HepG2 (cell line): Measurements from ENCODE around the gene ONECUT1. TPM values are rescaled to one million over a fixed set of nuclear protein-coding genes. Genes with fewer than 3 reads are reported as not detected.

Experiments
- CENPX ChIP-seq: sonication (generic); formaldehyde crosslinking; IDR thresholded peaks from 2 replicates; pipeline ENCODE4 v1.9.0; 2021; ENCODE audit warnings: mild to moderate bottlenecking, missing genetic modification reagents, moderate library complexity
- ETV5 ChIP-seq: IDR thresholded peaks from 2 replicates; pipeline ENCODE4 v1.6.1; 2018; ENCODE audit warnings: missing biosample characterization, missing genetic modification reagents, inconsistent platforms, borderline replicate concordance
- GTF2F1 ChIP-seq: fragments of 150-350 bp; IDR thresholded peaks from 2 replicates; pipeline ENCODE4 v1.6.1; 2014; ENCODE audit warnings: low read length
- HNF1B ChIP-seq: sonication (generic); formaldehyde crosslinking; IDR thresholded peaks from 2 replicates; pipeline ENCODE4 v1.5.1; 2020; ENCODE audit warnings: mild to moderate bottlenecking, moderate library complexity, missing genetic modification reagents
- HNRNPLL ChIP-seq: fragments of 200-400 bp; formaldehyde crosslinking; IDR thresholded peaks from 2 replicates; pipeline ENCODE4 v1.6.1; 2017; ENCODE audit warnings: mild to moderate bottlenecking, low read depth, low read length; ENCODE audit not compliant: poor library complexity, severe bottlenecking
- MAF1 ChIP-seq: sonication (generic); formaldehyde crosslinking; IDR thresholded peaks from 2 replicates; pipeline ENCODE4 v1.5.0; 2020; ENCODE audit warnings: missing genetic modification reagents, borderline replicate concordance
- PHF21A ChIP-seq: sonication (generic); formaldehyde crosslinking; IDR thresholded peaks from 2 replicates; pipeline ENCODE4 v1.5.0; 2020; ENCODE audit warnings: mild to moderate bottlenecking, missing genetic modification reagents
- PRDM4 ChIP-seq: sonication (generic); formaldehyde crosslinking; IDR thresholded peaks from 2 replicates; pipeline ENCODE4 v1.9.0; 2021; ENCODE audit warnings: missing genetic modification reagents, borderline replicate concordance
- SIX1 ChIP-seq: sonication (generic); formaldehyde crosslinking; IDR thresholded peaks from 2 replicates; pipeline ENCODE4 v1.4.0; 2020; ENCODE audit warnings: missing genetic modification reagents, borderline replicate concordance
- SP5 ChIP-seq: IDR thresholded peaks from 2 replicates; pipeline ENCODE4 v1.6.1; 2016; ENCODE audit warnings: low read depth, borderline replicate concordance
- TGIF2 ChIP-seq: IDR thresholded peaks from 2 replicates; pipeline ENCODE4 v1.6.1; 2016; ENCODE audit warnings: control low read depth, missing compliant biosample characterization
- U2AF1 ChIP-seq: fragments of 200-400 bp; formaldehyde crosslinking; optimal IDR thresholded peaks from 2 replicates; pipeline ENCODE3; 2017; ENCODE audit warnings: mild to moderate bottlenecking, low read depth, low read length
- ZNF563 ChIP-seq: sonication (generic); formaldehyde crosslinking; IDR thresholded peaks from 2 replicates; pipeline ENCODE4 v1.8.0; 2022; ENCODE audit warnings: mild to moderate bottlenecking, moderate library complexity, missing genetic modification reagents
- ZNF607 ChIP-seq: sonication (generic); formaldehyde crosslinking; IDR thresholded peaks from 2 replicates; pipeline ENCODE4 v1.5.1; 2020; ENCODE audit warnings: missing genetic modification reagents, mild to moderate bottlenecking, borderline replicate concordance
- ZSCAN31 ChIP-seq: sonication (generic); formaldehyde crosslinking; IDR thresholded peaks from 2 replicates; pipeline ENCODE4 v1.5.0; 2020; ENCODE audit warnings: low read depth, mild to moderate bottlenecking, missing genetic modification reagents
- ZZZ3 ChIP-seq: sonication (generic); formaldehyde crosslinking; IDR thresholded peaks from 2 replicates; pipeline ENCODE4 v1.4.0; 2020; ENCODE audit warnings: missing genetic modification reagents, mild to moderate bottlenecking, borderline replicate concordance
- polyA plus RNA-seq, 8 experiments: library from polyadenylated mRNA; depleted of rRNA in 3 of 8; stranded (reverse) in 7 of 8; unstranded in 1 of 8; fragments of >200 nt; fragmentation: Illumina TruSeq in 4 of 8; extraction: Trizol in 4 of 8; gene quantifications; 2 replicates each; pipeline versions ENCODE4 v1.2.1 to v1.2.3, GENCODE V29; 2011 to 2016; ENCODE audit warnings: low read depth in 4 of 8, missing spikeins in 1 of 8, mixed read lengths in 1 of 8; ENCODE audit not compliant: insufficient read depth in 1 of 8
- total RNA-seq, 5 experiments: library from RNA; depleted of rRNA; stranded (reverse); fragments of >200 nt; fragmentation: Illumina TruSeq; extraction: Trizol; gene quantifications; 2 replicates each; pipeline ENCODE4 v1.2.3, GENCODE V29; 2016; ENCODE audit warnings: low read depth in 1 of 5
- TF ChIP-seq, protein P1 (sequence below): sonication (generic); formaldehyde crosslinking; IDR thresholded peaks from 2 replicates; pipeline ENCODE4 v1.4.0; 2020; ENCODE audit warnings: mild to moderate bottlenecking, missing genetic modification reagents
- TF ChIP-seq, protein P2 (sequence below): sonication (generic); formaldehyde crosslinking; IDR thresholded peaks from 2 replicates; pipeline ENCODE4 v1.5.0; 2020; ENCODE audit warnings: mild to moderate bottlenecking, missing genetic modification reagents
- TF ChIP-seq, protein P3 (sequence below): sonication (generic); formaldehyde crosslinking; IDR thresholded peaks from 2 replicates; pipeline ENCODE4 v1.8.0; 2022; ENCODE audit warnings: mild to moderate bottlenecking, missing genetic modification reagents, borderline replicate concordance

ONECUT1 gene
- total and polyA plus RNA-seq, 2 of the 13 experiments (the other 11 are each of a cell fraction or from before 2014, with no cell fraction given), result 3.5 to 9.1 TPM

DNA sequence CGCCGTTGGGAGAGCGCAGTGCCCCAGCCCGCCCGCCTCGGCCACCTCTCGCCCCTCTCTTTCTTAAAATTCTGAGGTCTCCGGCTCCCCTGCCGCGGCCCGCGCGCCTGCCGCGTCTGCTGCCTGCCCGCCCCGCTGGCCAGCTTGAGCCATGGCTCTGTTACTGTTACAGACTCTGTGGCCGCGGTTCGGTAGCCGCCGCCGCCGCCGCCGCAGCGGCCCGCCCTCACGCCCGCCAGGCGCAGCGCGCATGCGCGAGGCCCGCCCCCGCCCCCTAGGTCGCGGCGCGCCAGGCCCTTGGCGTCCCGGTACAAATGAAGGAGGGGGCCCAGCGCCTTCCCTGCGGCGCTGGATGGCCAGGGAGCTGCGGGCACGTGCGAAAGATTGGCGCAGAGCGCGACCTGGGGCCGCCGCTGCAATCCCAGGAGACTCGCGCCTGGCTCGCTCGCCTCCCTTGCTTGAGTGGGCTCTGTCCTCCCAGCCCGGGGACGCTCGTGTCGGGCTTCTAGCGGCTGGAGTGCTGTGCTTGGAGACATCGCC lies at the start of gene ONECUT1 (continued):
- TF ChIP-seq U2AF1, result no peak
- no peak for TF ChIP-seq PRDM4
- TF ChIP-seq ZNF607 (CRISPR knock-in tag), result peak; percentile 85; the same call in 1 of the 2 replicates
- no peak for TF ChIP-seq CENPX
- peak; percentile 52; the same call in 1 of the 2 replicates for TF ChIP-seq ZSCAN31 (CRISPR knock-in tag)
- no peak for TF ChIP-seq ETV5 (CRISPR knock-in tag)
- TF ChIP-seq TGIF2 (CRISPR knock-in tag), result peak; percentile 42; the same call in 1 of the 2 replicates
- TF ChIP-seq SP5 (CRISPR knock-in tag), result peak; percentile 43; the same call in 1 of the 2 replicates
- TF ChIP-seq, protein P1, sequence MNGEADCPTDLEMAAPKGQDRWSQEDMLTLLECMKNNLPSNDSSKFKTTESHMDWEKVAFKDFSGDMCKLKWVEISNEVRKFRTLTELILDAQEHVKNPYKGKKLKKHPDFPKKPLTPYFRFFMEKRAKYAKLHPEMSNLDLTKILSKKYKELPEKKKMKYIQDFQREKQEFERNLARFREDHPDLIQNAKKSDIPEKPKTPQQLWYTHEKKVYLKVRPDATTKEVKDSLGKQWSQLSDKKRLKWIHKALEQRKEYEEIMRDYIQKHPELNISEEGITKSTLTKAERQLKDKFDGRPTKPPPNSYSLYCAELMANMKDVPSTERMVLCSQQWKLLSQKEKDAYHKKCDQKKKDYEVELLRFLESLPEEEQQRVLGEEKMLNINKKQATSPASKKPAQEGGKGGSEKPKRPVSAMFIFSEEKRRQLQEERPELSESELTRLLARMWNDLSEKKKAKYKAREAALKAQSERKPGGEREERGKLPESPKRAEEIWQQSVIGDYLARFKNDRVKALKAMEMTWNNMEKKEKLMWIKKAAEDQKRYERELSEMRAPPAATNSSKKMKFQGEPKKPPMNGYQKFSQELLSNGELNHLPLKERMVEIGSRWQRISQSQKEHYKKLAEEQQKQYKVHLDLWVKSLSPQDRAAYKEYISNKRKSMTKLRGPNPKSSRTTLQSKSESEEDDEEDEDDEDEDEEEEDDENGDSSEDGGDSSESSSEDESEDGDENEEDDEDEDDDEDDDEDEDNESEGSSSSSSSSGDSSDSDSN (CRISPR knock-in tag), result no peak
- no peak for TF ChIP-seq SIX1 (CRISPR knock-in tag)
- TF ChIP-seq ZNF563 (CRISPR knock-in tag), result no peak
- no peak for TF ChIP-seq HNRNPLL
- TF ChIP-seq, protein P2, sequence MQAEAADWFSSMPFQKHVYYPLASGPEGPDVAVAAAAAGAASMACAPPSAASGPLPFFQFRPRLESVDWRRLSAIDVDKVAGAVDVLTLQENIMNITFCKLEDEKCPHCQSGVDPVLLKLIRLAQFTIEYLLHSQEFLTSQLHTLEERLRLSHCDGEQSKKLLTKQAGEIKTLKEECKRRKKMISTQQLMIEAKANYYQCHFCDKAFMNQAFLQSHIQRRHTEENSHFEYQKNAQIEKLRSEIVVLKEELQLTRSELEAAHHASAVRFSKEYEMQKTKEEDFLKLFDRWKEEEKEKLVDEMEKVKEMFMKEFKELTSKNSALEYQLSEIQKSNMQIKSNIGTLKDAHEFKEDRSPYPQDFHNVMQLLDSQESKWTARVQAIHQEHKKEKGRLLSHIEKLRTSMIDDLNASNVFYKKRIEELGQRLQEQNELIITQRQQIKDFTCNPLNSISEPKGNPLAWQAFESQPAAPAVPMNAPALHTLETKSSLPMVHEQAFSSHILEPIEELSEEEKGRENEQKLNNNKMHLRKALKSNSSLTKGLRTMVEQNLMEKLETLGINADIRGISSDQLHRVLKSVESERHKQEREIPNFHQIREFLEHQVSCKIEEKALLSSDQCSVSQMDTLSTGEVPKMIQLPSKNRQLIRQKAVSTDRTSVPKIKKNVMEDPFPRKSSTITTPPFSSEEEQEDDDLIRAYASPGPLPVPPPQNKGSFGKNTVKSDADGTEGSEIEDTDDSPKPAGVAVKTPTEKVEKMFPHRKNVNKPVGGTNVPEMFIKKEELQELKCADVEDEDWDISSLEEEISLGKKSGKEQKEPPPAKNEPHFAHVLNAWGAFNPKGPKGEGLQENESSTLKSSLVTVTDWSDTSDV, result no peak
- TF ChIP-seq, protein P3, sequence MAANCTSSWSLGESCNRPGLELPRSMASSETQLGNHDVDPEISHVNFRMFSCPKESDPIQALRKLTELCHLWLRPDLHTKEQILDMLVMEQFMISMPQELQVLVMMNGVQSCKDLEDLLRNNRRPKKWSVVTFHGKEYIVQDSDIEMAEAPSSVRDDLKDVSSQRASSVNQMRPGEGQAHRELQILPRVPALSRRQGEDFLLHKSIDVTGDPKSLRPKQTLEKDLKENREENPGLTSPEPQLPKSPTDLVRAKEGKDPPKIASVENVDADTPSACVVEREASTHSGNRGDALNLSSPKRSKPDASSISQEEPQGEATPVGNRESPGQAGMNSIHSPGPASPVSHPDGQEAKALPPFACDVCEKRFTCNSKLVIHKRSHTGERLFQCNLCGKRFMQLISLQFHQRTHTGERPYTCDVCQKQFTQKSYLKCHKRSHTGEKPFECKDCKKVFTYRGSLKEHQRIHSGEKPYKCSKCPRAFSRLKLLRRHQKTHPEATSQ (CRISPR knock-in tag), result no peak
- no peak for TF ChIP-seq MAF1 (CRISPR knock-in tag)
- TF ChIP-seq HNF1B (CRISPR knock-in tag), result peak; percentile 32; the same call in 1 of the 2 replicates
- no peak for TF ChIP-seq GTF2F1
- TF ChIP-seq ZZZ3 (CRISPR knock-in tag), result 0 out of 2 replicates have a peak, but pooled peaks have one; percentile 10
- TF ChIP-seq PHF21A (CRISPR knock-in tag), result no peak
